Progenitor cell of endocrine pancreas (in vitro differentiated cells): ENCODE data around the gene THSD4. TPM values are rescaled to one million over a fixed set of nuclear protein-coding genes. Genes with fewer than 3 reads are reported as not detected.

Experiments
- DNase-seq: peaks from one replicate; pipeline ENCODE4 v3.0.0; 2021; ENCODE audit warnings: low spot score; ENCODE audit not compliant: unreplicated experiment
- H3K27ac Mint-ChIP-seq: 2 replicates; pipeline ENCODE4 v1.8.0; 2021; ENCODE audit warnings: mild to moderate bottlenecking, moderate library complexity, mixed read lengths
- H3K27me3 Mint-ChIP-seq: 2 replicates; pipeline ENCODE4 v1.8.0; 2021; ENCODE audit warnings: mixed read lengths
- H3K36me3 Mint-ChIP-seq: 2 replicates; pipeline ENCODE4 v1.8.0; 2022; ENCODE audit warnings: mixed read lengths; ENCODE audit not compliant: insufficient read depth
- H3K4me1 Mint-ChIP-seq: 2 replicates; pipeline ENCODE4 v1.8.0; 2021; ENCODE audit warnings: low read depth, mixed read lengths
- H3K4me3 Mint-ChIP-seq: 2 replicates; pipeline ENCODE4 v1.8.0; 2021; ENCODE audit warnings: low read depth, mild to moderate bottlenecking, moderate library complexity, mixed read lengths
- H3K9me3 Mint-ChIP-seq: 2 replicates; pipeline ENCODE4 v1.8.0; 2021; ENCODE audit warnings: low read depth, mixed read lengths
- total RNA-seq: library from RNA; stranded (reverse); gene quantifications from 2 replicates; pipeline ENCODE4 v1.2.1, GENCODE V29; 2021
- TF ChIP-seq, protein P1 (sequence below): fragments of 200-600 bp; sonication (generic); IDR thresholded peaks from one replicate; pipeline ENCODE4 v1.5.0; 2021; ENCODE audit warnings: antibody characterized with exemption, mild to moderate bottlenecking; ENCODE audit not compliant: unreplicated experiment

Gene THSD4
- total RNA-seq, 1 donor from 2014 or later: 6.8 TPM

DNA sequence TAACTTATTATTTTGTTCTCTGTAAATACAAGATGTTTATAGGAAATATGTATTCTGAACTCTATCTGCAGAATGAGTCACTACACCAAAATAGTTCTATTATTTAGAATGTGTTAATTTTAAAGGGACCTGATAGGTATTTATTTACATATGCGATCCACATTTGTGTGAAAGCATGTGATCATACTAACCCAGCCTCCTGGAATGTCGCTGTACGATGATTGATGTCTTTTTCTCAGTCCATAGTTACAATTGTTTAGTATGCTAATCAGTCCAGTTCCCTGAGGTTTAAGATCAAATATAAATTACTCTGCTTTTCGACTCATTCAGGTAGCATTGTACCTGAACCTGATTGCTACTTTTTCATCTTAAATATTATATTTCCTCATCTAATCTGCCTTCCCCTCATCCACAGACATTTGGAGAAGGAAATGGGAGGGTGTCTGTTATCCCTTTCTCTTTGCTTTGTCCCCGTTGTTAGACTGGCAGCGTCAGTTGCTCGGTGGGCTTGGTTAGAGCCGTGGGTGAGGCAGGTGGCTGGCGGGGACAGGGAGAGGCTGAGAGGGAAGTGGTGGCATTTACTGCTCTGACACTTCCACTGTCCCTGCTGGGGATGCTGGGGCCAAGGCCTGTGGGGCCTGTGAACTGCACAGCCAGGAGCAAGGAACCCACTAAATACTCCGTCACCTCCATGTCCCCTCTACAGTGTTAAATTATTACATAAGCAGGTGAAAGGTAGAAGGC, 667.3 kb downstream of the THSD4 start:
- Mint-ChIP-seq H3K27ac (no peak overlapping the region), H3K27me3 (peaks cover 20% of the 10 kb centered on the region), H3K4me3 (no peak overlapping the region), H3K4me1 (no peaks in the 10 kb centered on the region), H3K36me3 (no peaks in the 10 kb centered on the region), H3K9me3 (no peaks in the 10 kb centered on the region)
- no peak for DNase-seq
- TF ChIP-seq, protein P1, sequence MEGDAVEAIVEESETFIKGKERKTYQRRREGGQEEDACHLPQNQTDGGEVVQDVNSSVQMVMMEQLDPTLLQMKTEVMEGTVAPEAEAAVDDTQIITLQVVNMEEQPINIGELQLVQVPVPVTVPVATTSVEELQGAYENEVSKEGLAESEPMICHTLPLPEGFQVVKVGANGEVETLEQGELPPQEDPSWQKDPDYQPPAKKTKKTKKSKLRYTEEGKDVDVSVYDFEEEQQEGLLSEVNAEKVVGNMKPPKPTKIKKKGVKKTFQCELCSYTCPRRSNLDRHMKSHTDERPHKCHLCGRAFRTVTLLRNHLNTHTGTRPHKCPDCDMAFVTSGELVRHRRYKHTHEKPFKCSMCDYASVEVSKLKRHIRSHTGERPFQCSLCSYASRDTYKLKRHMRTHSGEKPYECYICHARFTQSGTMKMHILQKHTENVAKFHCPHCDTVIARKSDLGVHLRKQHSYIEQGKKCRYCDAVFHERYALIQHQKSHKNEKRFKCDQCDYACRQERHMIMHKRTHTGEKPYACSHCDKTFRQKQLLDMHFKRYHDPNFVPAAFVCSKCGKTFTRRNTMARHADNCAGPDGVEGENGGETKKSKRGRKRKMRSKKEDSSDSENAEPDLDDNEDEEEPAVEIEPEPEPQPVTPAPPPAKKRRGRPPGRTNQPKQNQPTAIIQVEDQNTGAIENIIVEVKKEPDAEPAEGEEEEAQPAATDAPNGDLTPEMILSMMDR: no peak

DNA sequence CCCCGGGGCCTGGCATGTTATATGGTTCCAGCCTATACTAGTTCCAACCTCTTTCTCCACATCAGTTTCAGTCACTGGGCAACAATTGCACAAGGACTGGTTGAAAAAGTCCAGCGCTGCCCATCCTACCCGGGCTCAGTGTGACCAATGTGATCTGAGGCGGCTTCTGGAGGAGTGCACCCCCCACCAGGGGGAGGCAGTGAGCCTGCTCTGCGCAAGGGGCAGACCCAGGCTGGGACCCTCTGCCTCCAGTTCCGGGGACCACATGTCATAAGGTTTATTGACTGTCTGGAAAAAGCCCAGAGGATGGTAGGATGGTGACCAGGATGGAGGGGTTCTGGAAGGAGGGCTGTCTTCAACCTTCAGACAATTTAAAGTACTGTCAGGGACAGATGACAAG, 669.4 kb downstream of the THSD4 start:
- no peaks in the 10 kb centered on the region for H3K4me1 Mint-ChIP-seq
- no peaks in the 10 kb centered on the region for H3K36me3 Mint-ChIP-seq
- TF ChIP-seq, protein P1: peak; percentile 25
- no peaks in the 10 kb centered on the region for H3K9me3 Mint-ChIP-seq
- H3K27me3 Mint-ChIP-seq: peaks cover 24% of the 10 kb centered on the region
- H3K27ac Mint-ChIP-seq: no peak overlapping the region
- H3K4me3 Mint-ChIP-seq: no peak overlapping the region
- no peak for DNase-seq

DNA sequence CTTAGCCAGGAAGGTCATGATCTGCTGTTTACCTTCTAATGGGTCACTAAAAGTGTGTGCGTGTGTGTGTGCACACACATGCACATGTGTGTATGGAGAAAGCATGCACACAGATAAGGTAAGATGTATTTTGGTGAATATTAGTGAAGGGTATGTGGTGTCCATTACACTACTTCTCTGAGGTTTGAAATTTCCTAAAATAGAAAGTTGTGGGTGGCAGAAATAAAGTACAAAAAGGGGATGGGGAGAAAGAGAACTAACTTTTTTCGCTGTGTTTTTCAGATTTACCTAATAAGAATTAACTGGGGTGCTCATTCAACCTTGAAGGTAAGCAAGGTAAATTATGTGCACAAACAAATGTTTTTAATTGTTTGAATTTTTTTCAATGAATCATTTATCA, 670.7 kb downstream of the THSD4 start:
- no peak for DNase-seq
- TF ChIP-seq, protein P1: no peak
- Mint-ChIP-seq H3K9me3 (no peaks in the 10 kb centered on the region), H3K36me3 (no peaks in the 10 kb centered on the region), H3K27me3 (peaks cover 20% of the 10 kb centered on the region), H3K4me3 (no peak overlapping the region), H3K27ac (no peak overlapping the region), H3K4me1 (peaks cover 3% of the 10 kb centered on the region)

DNA sequence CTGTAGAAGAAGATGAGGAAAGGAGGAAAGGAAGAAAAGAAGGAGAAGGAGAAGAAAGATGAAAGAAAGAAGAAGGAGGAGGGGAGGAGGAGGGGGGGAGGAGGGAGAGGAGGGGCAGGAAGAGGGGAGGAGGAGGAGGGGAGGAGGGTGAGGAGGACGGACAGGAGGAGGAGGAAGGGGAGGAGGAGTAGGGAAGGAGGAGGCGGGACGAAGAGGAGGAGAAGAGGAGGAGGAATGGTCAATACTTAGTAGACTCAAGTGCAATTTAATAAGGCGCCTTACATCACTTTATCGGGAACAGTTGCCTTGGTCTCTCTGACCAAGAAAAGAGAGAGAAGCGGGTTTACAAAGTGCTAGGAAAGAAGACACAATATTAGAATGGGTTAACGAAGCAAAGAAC, 671.4 kb downstream of the THSD4 start:
- DNase-seq: no peak
- peaks cover 14% of the 10 kb centered on the region for H3K27me3 Mint-ChIP-seq

DNA sequence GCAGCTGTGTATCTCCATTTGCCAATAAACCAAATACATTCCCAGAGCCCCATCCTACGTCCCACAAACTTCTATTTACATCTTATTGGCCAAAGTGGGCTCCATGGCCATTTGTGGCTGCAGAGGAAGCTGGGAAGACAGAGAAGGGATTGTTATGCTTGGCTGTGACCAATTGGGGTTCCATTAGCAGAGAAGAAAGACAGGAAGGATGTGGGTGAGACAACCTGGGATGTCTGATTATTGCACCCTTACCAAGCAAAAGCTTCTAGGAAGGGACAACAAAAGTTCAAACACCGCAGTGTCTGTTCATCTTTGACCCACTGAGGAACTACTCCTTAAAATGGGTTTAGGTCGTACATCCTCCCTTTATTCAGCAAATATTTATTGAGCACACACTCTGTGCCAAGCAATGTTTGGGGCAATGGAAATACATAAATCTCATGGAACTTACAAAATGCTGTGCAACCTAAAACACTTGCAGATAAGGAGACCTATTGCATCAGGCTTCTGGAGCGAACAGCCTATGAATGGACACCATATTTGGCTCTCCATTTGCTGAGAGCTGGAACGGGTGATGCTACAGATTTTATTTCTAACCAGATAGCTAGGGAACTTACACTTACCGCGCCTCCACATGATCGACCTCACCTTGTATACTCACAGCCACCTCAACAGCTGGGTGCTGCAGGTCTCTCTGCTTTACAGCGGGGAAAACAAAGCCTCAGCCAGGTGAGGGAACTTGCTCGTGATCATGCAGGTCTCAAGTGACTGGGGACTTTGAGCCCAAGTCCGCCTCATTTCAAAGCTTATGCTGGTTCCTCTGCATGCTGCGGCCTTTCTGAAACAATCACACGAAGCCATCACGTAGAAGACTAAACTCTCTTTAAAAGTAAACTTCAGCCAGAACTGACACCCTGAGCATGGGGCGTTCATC, 673.6 kb downstream of the THSD4 start:
- H3K36me3 Mint-ChIP-seq: no peaks in the 10 kb centered on the region
- DNase-seq: no peak
- no peaks in the 10 kb centered on the region for H3K9me3 Mint-ChIP-seq
- no peak overlapping the region for H3K4me3 Mint-ChIP-seq
- TF ChIP-seq, protein P1: no peak
- H3K27me3 Mint-ChIP-seq: peaks cover 14% of the 10 kb centered on the region
- no peak overlapping the region for H3K27ac Mint-ChIP-seq
- H3K4me1 Mint-ChIP-seq: peaks cover 3% of the 10 kb centered on the region

More for the DNA sequence above, 671.4 kb downstream of the THSD4 start:
- Mint-ChIP-seq H3K4me1 (peaks cover 3% of the 10 kb centered on the region), H3K27ac (no peak overlapping the region), H3K4me3 (no peak overlapping the region), H3K36me3 (no peaks in the 10 kb centered on the region), H3K9me3 (no peaks in the 10 kb centered on the region)
- TF ChIP-seq, protein P1: no peak
